GM12878 (cell line): ENCODE results near the gene PLAGL1. TPM values are rescaled to one million over a fixed set of nuclear protein-coding genes. Genes with fewer than 3 reads are reported as not detected.

ENCODE experiments used
- ATAC-seq: fragments of 200-7000 bp; cut with Tn5 transposase; 3 replicates; pipeline ENCODE4 v1.9.1; 2020; ENCODE audit warnings: mild to moderate bottlenecking, moderate library complexity
- BruUV-seq: library from RNA; stranded (reverse); fragments of 400-500 nt; replicated peaks from 2 replicates; lab custom pipeline; 2021; lab: Mats Ljungman, UMichigan
- CTCF ChIA-PET: fragments of 300-600 bp; sonication (Branson Sonifier 250); formaldehyde crosslinking; extraction: SDS; loops from one replicate; lab custom pipeline; 2021; ENCODE audit warnings: inconsistent platforms; lab: Yijun Ruan, JAX
- POLR2A ChIA-PET: fragments of 350-600 bp; formaldehyde crosslinking; extraction: SDS; loops from one replicate; lab custom pipeline; 2021; ENCODE audit warnings: inconsistent platforms; lab: Charles Lee
- RAD21 ChIA-PET: fragments of 300-600 bp; sonication (Branson Sonifier 250); formaldehyde crosslinking; loops from one replicate; lab custom pipeline; 2023; ENCODE audit warnings: antibody characterized with exemption; ENCODE audit not compliant: unreplicated experiment; lab: Charles Lee
- SMC1A ChIA-PET: fragments of 300-600 bp; sonication (Branson Sonifier 250); formaldehyde crosslinking; loops from one replicate; lab custom pipeline; 2023; ENCODE audit not compliant: unreplicated experiment, uncharacterized antibody; lab: Charles Lee
- DNase-seq: peaks from one replicate; pipeline ENCODE4 v3.0.0-alpha.2; 2011; ENCODE audit warnings: low read depth, low spot score
- FAIRE-seq: peaks from 3 replicates; lab custom pipeline; 2011; peaks lifted over from hg19 to GRCh38; lab: Jason Lieb, UNC
- H2AFZ ChIP-seq: 2 replicates; pipeline ENCODE4 v1.6.0; 2011; ENCODE audit warnings: low read depth, low read length, control low read depth; ENCODE audit not compliant: control insufficient read depth
- H3K27ac ChIP-seq: 2 replicates; pipeline ENCODE4 v1.5.1; 2011; ENCODE audit warnings: control low read depth; ENCODE audit not compliant: control insufficient read depth, insufficient read depth
- H3K27me3 ChIP-seq, 2 experiments: replicated peaks in 1 of 2; 2 replicates each; pipeline versions ENCODE4 v1.6.0 to v1.6.1; 2011; ENCODE audit warnings: low read length in 1 of 2; ENCODE audit not compliant: control insufficient read depth in 2 of 2, insufficient read depth in 2 of 2
- H3K36me3 ChIP-seq, 2 experiments: 2 replicates each; pipeline ENCODE4 v1.5.1; 2011; ENCODE audit warnings: low read length in 1 of 2; ENCODE audit not compliant: control insufficient read depth in 2 of 2, insufficient read depth in 2 of 2
- H3K4me1 ChIP-seq: 2 replicates; pipeline ENCODE4 v1.6.1; 2011; ENCODE audit warnings: mild to moderate bottlenecking, low read length, moderate library complexity, mixed read lengths; ENCODE audit not compliant: control insufficient read depth, insufficient read depth
- H3K4me2 ChIP-seq: 2 replicates; pipeline ENCODE4 v1.6.0; 2011; ENCODE audit warnings: control low read depth; ENCODE audit not compliant: control insufficient read depth, insufficient read depth
- H3K4me3 ChIP-seq: fragments of 200-600 bp; sonication (generic); 2 replicates; pipeline ENCODE4 v1.5.1; 2016
- H3K79me2 ChIP-seq: 2 replicates; pipeline ENCODE4 v1.6.0; 2011; ENCODE audit warnings: low read length; ENCODE audit not compliant: control insufficient read depth, insufficient read depth
- H3K9ac ChIP-seq: 2 replicates; pipeline ENCODE4 v1.8.0; 2011; ENCODE audit warnings: low read length, control low read depth, mixed read lengths; ENCODE audit not compliant: control insufficient read depth, insufficient read depth
- H3K9me3 ChIP-seq: replicated peaks from 3 replicates; pipeline ENCODE4 v1.5.1; 2011; ENCODE audit warnings: mild to moderate bottlenecking, low read length; ENCODE audit not compliant: control insufficient read depth, insufficient read depth
- H4K20me1 ChIP-seq: 2 replicates; pipeline ENCODE4 v1.6.0; 2011; ENCODE audit not compliant: control insufficient read depth, insufficient read depth
- ATF7 ChIP-seq: fragments of 450-650 bp; IDR thresholded peaks from 2 replicates; pipeline ENCODE4 v1.6.1; 2016; ENCODE audit warnings: low read depth, mild to moderate bottlenecking
- CUX1 ChIP-seq: IDR thresholded peaks from 2 replicates; pipeline ENCODE4 v1.6.1; 2012; ENCODE audit warnings: improper control_type of control experiment, low read depth, low read length; ENCODE audit not compliant: insufficient replicate concordance
- GATAD2B ChIP-seq: fragments of 450-650 bp; conservative IDR thresholded peaks from 2 replicates; pipeline ENCODE4 v1.6.1; 2017; ENCODE audit warnings: low read depth, mild to moderate bottlenecking, moderate library complexity
- IKZF1 ChIP-seq: fragments of 450-650 bp; conservative IDR thresholded peaks from 2 replicates; pipeline ENCODE4 v1.6.1; 2017; ENCODE audit warnings: antibody characterized with exemption, mild to moderate bottlenecking
- IKZF2 ChIP-seq, 2 experiments: fragments of 450-650 bp; IDR thresholded peaks; 2 replicates each; pipeline ENCODE4 v1.6.1; 2017; ENCODE audit warnings: mild to moderate bottlenecking in 2 of 2, moderate library complexity in 2 of 2
- JUNB ChIP-seq: IDR thresholded peaks from 2 replicates; pipeline ENCODE4 v1.6.1; 2016; ENCODE audit warnings: antibody characterized with exemption, mild to moderate bottlenecking
- NR2C1 ChIP-seq: fragments of 450-650 bp; IDR thresholded peaks from 2 replicates; pipeline ENCODE4 v1.6.1; 2017; ENCODE audit warnings: antibody characterized with exemption, mild to moderate bottlenecking, moderate library complexity
- NR2F1 ChIP-seq: fragments of 450-650 bp; conservative IDR thresholded peaks from 2 replicates; pipeline ENCODE4 v1.6.1; 2017; ENCODE audit warnings: mild to moderate bottlenecking
- PKNOX1 ChIP-seq: fragments of 450-650 bp; IDR thresholded peaks from 2 replicates; pipeline ENCODE4 v1.6.1; 2016; ENCODE audit warnings: mild to moderate bottlenecking
- SUZ12 ChIP-seq: fragments of 200-600 bp; sonication (generic); IDR thresholded peaks from one replicate; pipeline ENCODE4 v1.6.1; 2018; ENCODE audit warnings: antibody characterized with exemption, mild to moderate bottlenecking; ENCODE audit not compliant: unreplicated experiment
- TBL1XR1 ChIP-seq: IDR thresholded peaks from 2 replicates; pipeline ENCODE4 v1.6.1; 2012; ENCODE audit warnings: low read depth, low read length, improper control_type of control experiment
- TCF7 ChIP-seq: IDR thresholded peaks from 2 replicates; pipeline ENCODE4 v1.6.1; 2014; ENCODE audit warnings: antibody characterized with exemption, borderline replicate concordance
- ZNF207 ChIP-seq: fragments of 450-650 bp; IDR thresholded peaks from 2 replicates; pipeline ENCODE4 v1.6.1; 2014; ENCODE audit warnings: antibody characterized with exemption, mild to moderate bottlenecking, borderline replicate concordance
- ZNF592 ChIP-seq: fragments of 450-650 bp; IDR thresholded peaks from 2 replicates; pipeline ENCODE4 v1.6.1; 2017; ENCODE audit warnings: mild to moderate bottlenecking, moderate library complexity
- WGBS: methylation state at CpG from one replicate; pipeline ENCODE4 v1.1.6; 2016; ENCODE audit warnings: low lambda C conversion rate; ENCODE audit not compliant: insufficient replicate concordance, insufficient coverage; ENCODE audit errors: missing lambda C conversion rate; 5-methylcytosine and 5-hydroxymethylcytosine counted together
- in situ Hi-C: fragments of 300-500 bp; cut with MboI; formaldehyde crosslinking; loops from 9 replicates; pipeline ENCODE4 v1.14.3; 2018; ENCODE audit warnings: mixed read lengths
- intact Hi-C: fragments of 100-400 bp; cut with micrococcal nuclease; formaldehyde crosslinking; loops from one replicate; pipeline ENCODE4 v1.14.2; 2022; ENCODE audit not compliant: unreplicated experiment
- polyA plus RNA-seq, 11 experiments: library from polyadenylated mRNA; depleted of rRNA in 4 of 11; unstranded in 6 of 11; stranded (reverse) in 5 of 11; fragments of >200 nt; fragmentation: Nextera tagmentation in 4 of 11; fragmentation: Illumina TruSeq in 1 of 11; extraction: Ambion mirVana in 4 of 11; extraction: Trizol in 1 of 11; gene quantifications; 1 replicate in 1 of 11; 2 replicates in 10 of 11; pipeline versions ENCODE4 v1.2.1 to v1.2.3, GENCODE V29; 2011 to 2016; ENCODE audit warnings: inconsistent platforms in 2 of 11, missing spikeins in 2 of 11, low read depth in 1 of 11
- total RNA-seq, 4 experiments: library from RNA; depleted of rRNA in 3 of 4; stranded (reverse); fragments of >200 nt in 3 of 4; fragmentation: Illumina TruSeq in 1 of 4; extraction: Trizol in 1 of 4; gene quantifications; 2 replicates each; pipeline versions ENCODE4 v1.2.1 to v1.2.3, GENCODE V29; 2013 to 2021

PLAGL1 gene
- total and polyA plus RNA-seq, 10 of the 15 experiments (the other 5 are each of a cell fraction or from before 2014, with no cell fraction given), result 2.6 to 19.1 (median 5.7) TPM

- Histone ChIP-seq H3K27me3 (no peaks in the 10 kb centered on the region), H2AFZ (no peak overlapping the region), H3K9me3 (no peaks in the 10 kb centered on the region), H3K79me2 (no peaks in the 10 kb centered on the region), H3K9ac (no peak overlapping the region), H3K4me1 (no peaks in the 10 kb centered on the region), H3K4me3 (no peak overlapping the region), H3K4me2 (no peak overlapping the region), H3K27ac (no peak overlapping the region), H4K20me1 (no peaks in the 10 kb centered on the region), H3K36me3 (no peaks in the 10 kb centered on the region)
- BruUV-seq, result no TSS peak
- intact Hi-C loops, result no loop called here
- in situ Hi-C loops, result no loop called here
- ATAC-seq (no peak), DNase-seq (no peak), FAIRE-seq (no peak)
- no peak for TF ChIP-seq TCF7
- TF ChIP-seq GATAD2B, result no peak
- TF ChIP-seq TBL1XR1, result no peak
- TF ChIP-seq CUX1, result no peak
- TF ChIP-seq PKNOX1, result no peak
- no peak for TF ChIP-seq NR2C1
- TF ChIP-seq NR2F1, result no peak
- TF ChIP-seq ZNF207, result no peak
- no peak for TF ChIP-seq ATF7
- no peak for TF ChIP-seq IKZF1
- no peak for TF ChIP-seq ZNF592
- TF ChIP-seq IKZF2 (IDR thresholded peaks at IDR 0.05), result no peak
- TF ChIP-seq SUZ12, result no peak
- no peak for TF ChIP-seq JUNB
- ChIA-PET RAD21 (no interaction called here), CTCF (interaction anchor here (2.1 kb wide), 1 partner anchor 43 kb away, joined by 7 read pairs; no protein-coding TSS in a partner anchor), SMC1A (interaction anchor here (0.8 to 1.1 kb wide), 4 partner anchors 8 to 43 kb away, joined by 3 read pairs; no protein-coding TSS in a partner anchor), POLR2A (no interaction called here)
- 19% methylated on average over 2 of the region's 2 CpGs for WGBS
These were observed 25.1 kb downstream of the PLAGL1 start for GRCh38 chr6:143982968-143983367.
